AG09319 (cell line): ENCODE measurements around the gene LY6G5C.

Experiments used
- DNase-seq: peaks from one replicate; pipeline ENCODE4 v3.0.0-alpha.2; 2010; ENCODE audit warnings: low read depth; ENCODE audit errors: extremely low read depth
- TF ChIP-seq, protein P1 (sequence below): IDR thresholded peaks from 2 replicates; pipeline ENCODE4 v1.5.1; 2011; ENCODE audit warnings: low read depth, mild to moderate bottlenecking, inconsistent platforms, low read length, moderate library complexity

The LY6G5C gene

DNA sequence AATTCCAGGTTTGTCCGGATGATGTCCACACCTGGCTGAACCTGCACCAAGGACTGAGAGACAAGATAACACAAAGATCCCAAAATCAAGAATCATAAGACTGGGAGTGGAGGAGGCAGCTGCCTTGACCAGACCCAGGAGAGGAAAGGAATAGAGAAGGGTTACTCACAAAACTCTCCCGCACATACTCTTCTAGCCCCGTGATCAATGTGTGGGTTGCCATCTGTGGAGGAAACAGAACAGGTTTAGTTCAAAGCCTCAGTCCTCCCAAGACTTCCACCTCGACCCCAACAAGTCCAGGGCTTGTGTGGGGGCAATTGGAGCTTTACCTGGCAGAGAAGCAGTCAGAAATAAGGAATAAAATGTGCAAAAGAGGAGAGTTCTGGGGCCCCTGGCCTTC lies 39.5 kb downstream of the LY6G5C start:
- DNase-seq, result no peak
- TF ChIP-seq, protein P1, sequence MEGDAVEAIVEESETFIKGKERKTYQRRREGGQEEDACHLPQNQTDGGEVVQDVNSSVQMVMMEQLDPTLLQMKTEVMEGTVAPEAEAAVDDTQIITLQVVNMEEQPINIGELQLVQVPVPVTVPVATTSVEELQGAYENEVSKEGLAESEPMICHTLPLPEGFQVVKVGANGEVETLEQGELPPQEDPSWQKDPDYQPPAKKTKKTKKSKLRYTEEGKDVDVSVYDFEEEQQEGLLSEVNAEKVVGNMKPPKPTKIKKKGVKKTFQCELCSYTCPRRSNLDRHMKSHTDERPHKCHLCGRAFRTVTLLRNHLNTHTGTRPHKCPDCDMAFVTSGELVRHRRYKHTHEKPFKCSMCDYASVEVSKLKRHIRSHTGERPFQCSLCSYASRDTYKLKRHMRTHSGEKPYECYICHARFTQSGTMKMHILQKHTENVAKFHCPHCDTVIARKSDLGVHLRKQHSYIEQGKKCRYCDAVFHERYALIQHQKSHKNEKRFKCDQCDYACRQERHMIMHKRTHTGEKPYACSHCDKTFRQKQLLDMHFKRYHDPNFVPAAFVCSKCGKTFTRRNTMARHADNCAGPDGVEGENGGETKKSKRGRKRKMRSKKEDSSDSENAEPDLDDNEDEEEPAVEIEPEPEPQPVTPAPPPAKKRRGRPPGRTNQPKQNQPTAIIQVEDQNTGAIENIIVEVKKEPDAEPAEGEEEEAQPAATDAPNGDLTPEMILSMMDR, result no peak

DNA sequence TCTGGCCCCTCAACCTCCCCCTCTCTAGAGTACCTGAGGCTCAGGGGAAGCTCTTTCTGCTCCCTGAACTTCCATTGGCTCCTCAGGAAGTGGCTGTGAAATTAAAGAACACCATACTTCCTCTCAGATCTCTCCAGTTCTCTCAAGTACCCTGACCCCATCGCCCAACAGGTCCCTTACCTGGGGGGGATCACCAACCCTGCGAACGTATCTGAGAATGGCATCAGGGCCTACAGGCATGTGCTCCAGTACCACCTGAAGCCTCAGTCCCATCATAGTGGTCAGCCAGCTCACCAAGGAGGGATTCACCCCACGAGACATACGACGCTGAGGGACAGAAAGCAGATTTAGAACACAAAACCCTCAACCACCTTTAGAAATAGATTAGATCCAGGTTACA lies 40.3 kb downstream of the LY6G5C start:
- TF ChIP-seq, protein P1, result no peak
- DNase-seq, result no peak

DNA sequence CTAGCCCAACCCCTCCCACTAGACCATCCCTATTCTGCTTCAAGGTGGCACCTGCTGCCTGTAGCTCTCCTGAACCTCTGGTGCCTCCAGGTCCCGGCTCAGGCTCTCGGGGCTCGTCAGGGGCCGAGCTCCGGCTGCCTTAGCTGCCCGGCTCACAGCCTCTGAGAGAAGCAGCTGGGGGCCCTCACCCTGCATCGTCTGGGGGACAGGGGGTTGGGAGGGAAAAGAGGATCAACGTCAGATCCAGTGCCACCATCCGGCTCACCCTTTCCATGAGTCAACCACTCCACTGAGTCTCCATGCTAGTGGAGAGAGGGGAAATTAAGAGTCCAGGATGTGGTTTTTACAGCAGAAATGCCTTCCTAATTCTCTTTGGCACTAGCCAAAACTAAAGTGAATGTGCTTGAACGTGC lies 41.4 kb downstream of the LY6G5C start:
- TF ChIP-seq, protein P1, result no peak
- DNase-seq, result no peak

DNA sequence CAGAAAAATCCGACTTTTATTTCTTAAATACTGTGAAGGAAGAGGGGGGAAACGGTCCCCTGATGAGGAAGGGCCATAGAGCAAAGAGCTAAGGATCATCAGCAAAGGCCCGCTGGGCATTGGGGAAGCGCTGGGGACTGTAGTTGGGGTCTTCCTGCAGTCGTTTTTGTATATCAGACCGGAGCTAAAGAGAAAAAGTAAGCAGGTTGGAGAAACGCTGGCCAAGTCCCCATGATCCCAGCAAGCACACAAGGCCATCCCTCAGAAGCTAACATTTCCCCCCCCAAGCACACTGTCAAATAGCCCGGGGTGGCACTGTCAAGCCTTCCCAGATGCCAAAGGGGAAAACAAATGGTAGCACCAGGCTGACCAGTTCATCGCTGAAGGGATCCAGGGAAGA lies 41.8 kb downstream of the LY6G5C start:
- DNase-seq, result no peak
- TF ChIP-seq, protein P1, result no peak

DNA sequence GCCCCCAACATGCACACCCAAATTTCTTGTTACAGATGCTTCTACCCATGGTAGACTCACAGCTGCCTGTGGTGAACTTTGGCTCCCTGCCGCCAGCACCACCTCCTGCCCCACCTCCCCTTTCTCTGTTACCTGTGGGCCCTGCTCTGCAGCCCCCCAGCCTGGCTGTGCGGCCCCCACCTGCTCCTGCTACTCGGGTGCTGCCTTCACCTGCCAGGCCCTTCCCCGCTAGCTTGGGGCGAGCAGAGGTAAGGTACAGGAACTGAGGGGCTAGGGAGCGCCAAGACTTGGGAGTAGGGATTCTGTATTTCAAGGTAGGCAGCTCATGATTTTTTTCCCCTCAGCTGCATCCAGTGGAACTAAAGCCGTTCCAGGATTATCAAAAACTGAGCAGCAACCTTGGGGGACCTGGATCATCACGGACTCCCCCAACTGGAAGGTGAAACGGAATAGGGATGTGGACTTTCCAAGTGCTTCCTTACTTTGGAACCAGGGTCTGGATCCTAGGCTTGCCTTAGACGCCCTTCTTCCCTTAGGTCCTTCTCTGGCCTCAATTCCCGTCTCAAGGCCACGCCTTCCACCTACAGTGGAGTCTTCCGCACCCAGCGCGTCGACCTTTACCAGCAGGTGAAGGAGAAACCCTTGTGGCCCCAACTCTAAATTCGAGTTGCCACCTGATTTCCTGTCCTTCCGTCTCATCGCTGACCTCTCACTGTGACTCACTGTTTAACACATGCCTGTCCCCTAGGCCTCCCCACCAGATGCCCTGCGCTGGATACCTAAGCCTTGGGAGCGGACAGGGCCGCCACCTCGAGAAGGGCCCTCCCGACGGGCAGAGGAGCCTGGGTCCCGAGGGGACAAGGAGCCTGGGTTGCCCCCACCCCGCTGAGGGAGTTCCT lies 43.9 kb downstream of the LY6G5C start:
- DNase-seq, result no peak
- TF ChIP-seq, protein P1, result no peak

DNA sequence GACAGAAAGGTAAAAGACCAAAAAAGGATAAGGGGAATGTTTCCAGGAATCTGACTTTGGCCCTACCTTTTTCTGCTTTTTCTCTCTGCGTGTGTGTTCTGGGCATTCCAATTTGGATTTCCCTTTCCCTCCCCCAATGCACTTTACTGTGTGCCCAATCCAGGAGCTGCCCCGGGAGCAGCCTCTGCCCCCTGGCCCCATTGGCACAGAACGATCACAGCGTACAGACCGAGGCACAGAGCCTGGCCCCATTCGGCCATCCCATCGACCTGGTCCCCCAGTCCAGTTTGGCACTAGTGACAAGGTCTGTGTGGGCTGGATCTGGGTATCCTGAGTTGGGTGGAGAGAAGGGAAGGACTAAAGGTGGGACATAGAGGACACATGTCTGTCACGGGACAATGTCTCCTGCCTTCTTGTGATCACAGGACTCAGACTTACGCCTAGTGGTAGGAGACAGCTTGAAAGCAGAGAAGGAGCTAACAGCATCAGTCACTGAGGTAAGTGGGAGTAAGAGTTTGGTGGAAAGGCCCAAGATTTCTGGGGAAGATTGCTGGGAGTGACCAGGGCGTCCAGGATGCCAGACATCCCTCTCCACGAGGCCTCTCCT lies 45.8 kb downstream of the LY6G5C start:
- TF ChIP-seq, protein P1, result no peak
- DNase-seq, result no peak

DNA sequence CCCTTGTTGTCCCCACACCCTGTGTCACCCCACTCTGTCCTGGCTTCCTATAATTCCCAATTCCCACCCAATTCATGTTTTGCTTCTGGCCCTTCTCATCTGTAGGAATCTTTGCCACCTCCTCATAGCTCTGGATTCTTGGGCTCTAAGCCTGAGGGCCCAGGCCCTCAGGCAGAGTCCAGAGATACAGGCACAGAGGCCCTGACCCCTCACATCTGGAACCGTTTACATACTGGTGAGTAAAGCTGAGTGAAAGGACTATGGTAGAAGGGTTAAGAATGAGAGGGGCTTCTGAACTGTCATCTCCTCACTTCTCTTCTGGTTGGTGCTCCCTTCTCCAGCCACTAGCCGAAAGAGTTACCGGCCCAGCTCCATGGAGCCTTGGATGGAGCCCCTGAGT lies 46.7 kb downstream of the LY6G5C start:
- TF ChIP-seq, protein P1, result no peak

More for the DNA sequence above, 46.7 kb downstream of the LY6G5C start:
- no peak for DNase-seq
